ENCODE measurements around the gene SH3GLB1. TPM values are rescaled to one million over a fixed set of nuclear protein-coding genes. Genes with fewer than 3 reads are reported as not detected.
A peak's percentile ranks its signal among the peaks of the same experiment; 100 is the strongest.
"Not testable (repeated sequence)": the region's sequence is repeated elsewhere in the genome, so short reads cannot be mapped to it uniquely, and the experiment has no call there.

SH3GLB1 gene
- total RNA-seq = 100 to 1,000 TPM; 102 to 114 TPM
- 100 to 1,000 TPM in 4 of 6 donors, 10 to 100 TPM in 2; 92.7 to 112 (median 101) TPM for polyA plus RNA-seq (ENCODE audit: insufficient read length in 6 of 6)
- long read RNA-seq, donor 1, full-length matches to known transcripts = 23 of 58 reads
- long read RNA-seq, donor 1, partial matches to known transcripts = 29 of 58 reads
- long read RNA-seq, donor 1, other reads (novel, unspliced or antisense) = 6 of 58 reads
- long read RNA-seq, donor 2, full-length matches to known transcripts = 11 of 29 reads
- long read RNA-seq, donor 2, partial matches to known transcripts = 18 of 29 reads
- long read RNA-seq, donor 2, other reads (novel, unspliced or antisense) = 0 of 29 reads
- long read RNA-seq, donor 3, full-length matches to known transcripts = 22 of 22 reads
- long read RNA-seq, donor 3, partial matches to known transcripts = 0 of 22 reads
- long read RNA-seq, donor 3, other reads (novel, unspliced or antisense) = 0 of 22 reads
- long read RNA-seq, donor 4, full-length matches to known transcripts = 46 of 72 reads
- long read RNA-seq, donor 4, partial matches to known transcripts = 18 of 72 reads
- long read RNA-seq, donor 4, other reads (novel, unspliced or antisense) = 8 of 72 reads
- long read RNA-seq, donor 5, full-length matches to known transcripts = 15 of 23 reads
- long read RNA-seq, donor 5, partial matches to known transcripts = 8 of 23 reads
- long read RNA-seq, donor 5, other reads (novel, unspliced or antisense) = 0 of 23 reads
- long read RNA-seq, donor 6, full-length matches to known transcripts = 26 of 37 reads
- long read RNA-seq, donor 6, partial matches to known transcripts = 5 of 37 reads
- long read RNA-seq, donor 6, other reads (novel, unspliced or antisense) = 6 of 37 reads
- long read RNA-seq, donor 7, full-length matches to known transcripts = 9 of 9 reads
- long read RNA-seq, donor 7, partial matches to known transcripts = 0 of 9 reads
- long read RNA-seq, donor 7, other reads (novel, unspliced or antisense) = 0 of 9 reads
- long read RNA-seq, donor 8, full-length matches to known transcripts = 23 of 23 reads
- long read RNA-seq, donor 8, partial matches to known transcripts = 0 of 23 reads
- long read RNA-seq, donor 8, other reads (novel, unspliced or antisense) = 0 of 23 reads
- long read RNA-seq, donor 9 = 0 reads
- long read RNA-seq, donor 10, full-length matches to known transcripts = 45 of 58 reads
- long read RNA-seq, donor 10, partial matches to known transcripts = 9 of 58 reads
- long read RNA-seq, donor 10, other reads (novel, unspliced or antisense) = 4 of 58 reads
- long read RNA-seq, donor 11, full-length matches to known transcripts = 26 of 31 reads
- long read RNA-seq, donor 11, partial matches to known transcripts = 5 of 31 reads
- long read RNA-seq, donor 11, other reads (novel, unspliced or antisense) = 0 of 31 reads
- long read RNA-seq, donor 12, full-length matches to known transcripts = 22 of 22 reads
- long read RNA-seq, donor 12, partial matches to known transcripts = 0 of 22 reads
- long read RNA-seq, donor 12, other reads (novel, unspliced or antisense) = 0 of 22 reads

DNA sequence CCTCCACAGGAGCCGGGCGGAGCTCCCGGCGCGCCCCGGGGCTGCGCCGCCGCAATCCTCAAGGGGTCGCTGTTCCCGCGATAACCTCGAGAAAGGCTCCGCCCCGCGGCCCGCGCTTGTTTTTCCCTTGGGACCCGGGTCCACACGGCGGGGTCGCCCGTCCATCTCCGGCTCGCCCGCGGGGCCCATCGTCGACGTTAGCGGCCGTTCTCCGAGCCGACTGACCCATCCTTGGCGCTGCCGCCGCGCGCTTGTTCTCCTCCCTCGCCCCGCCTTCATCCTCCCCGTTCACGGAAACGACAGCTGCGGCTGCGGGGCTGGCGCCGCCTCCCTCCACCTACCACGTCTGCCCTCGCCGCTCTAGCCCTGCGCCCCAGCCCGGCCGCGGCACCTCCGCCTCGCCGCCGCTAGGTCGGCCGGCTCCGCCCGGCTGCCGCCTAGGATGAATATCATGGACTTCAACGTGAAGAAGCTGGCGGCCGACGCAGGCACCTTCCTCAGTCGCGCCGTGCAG lies at the start of gene SH3GLB1:
TSS of gene SH3GLB1 (plus strand) at position 119 of the 514 bp plus-strand sequence. CDS start at position 443, 324 bp downstream.
- TF ChIP-seq CTCF (IDR thresholded peaks at IDR 0.05) = peak; percentile 95 to 98
- ATAC-seq = peak; percentile 91
- no peaks in the 10 kb centered on the region for H3K9me3 ChIP-seq
- peak within 1 kb of the TSS; percentile 99 to 100 for H3K27ac ChIP-seq
- peak within 1 kb of the TSS; percentile 77 to 94 for H3K4me3 ChIP-seq
- intact Hi-C loops (cut with DNase I) = loop anchor here in 1 of 2 donors (5.0 kb wide), 1 partner anchor 208 kb away; the partner anchor contains the start of genes HS2ST1 and SELENOF
- peak; percentile 92 to 98 (median 93) for DNase-seq
- no peaks in the 10 kb centered on the region for H3K27me3 ChIP-seq
- peaks cover 11 to 50% of the 10 kb centered on the region in 2 donors for H3K4me1 ChIP-seq
- H3K36me3 ChIP-seq = no peaks in the 10 kb centered on the region

GRCh38 chr1:86658381-86658780 lies 46.0 kb upstream of the SH3GLB1 start:
- H3K4me1 ChIP-seq; H3K27ac ChIP-seq; H3K9me3 ChIP-seq; H3K36me3 ChIP-seq; intact Hi-C loops (cut with DNase I); ATAC-seq; H3K4me3 ChIP-seq; H3K27me3 ChIP-seq: not testable (repeated sequence)
- peak in 2 of 4 donors; percentile 13 to 48 for DNase-seq

GRCh38 chr1:86666368-86666767 lies 38.0 kb upstream of the SH3GLB1 start:
- intact Hi-C loops (cut with DNase I) = no loop called here
- no peak for DNase-seq
- no peak for ATAC-seq
- Histone ChIP-seq H3K4me1 (no peaks in the 10 kb centered on the region), H3K9me3 (peaks cover 0 to 7% of the 10 kb centered on the region in 2 donors), H3K36me3 (no peaks in the 10 kb centered on the region), H3K4me3 (no peak overlapping the region), H3K27me3 (no peaks in the 10 kb centered on the region), H3K27ac (no peak overlapping the region)
- no peak for TF ChIP-seq CTCF (IDR thresholded peaks at IDR 0.05)

- no peaks in the 10 kb centered on the region for H3K27me3 ChIP-seq
- no peak for ATAC-seq
- intact Hi-C loops (cut with DNase I) = no loop called here
These were observed 16.8 kb upstream of the SH3GLB1 start for GRCh38 chr1:86687595-86687994.

More at GRCh38 chr1:86687595-86687994, 16.8 kb upstream of the SH3GLB1 start:
- no peak overlapping the region for H3K4me3 ChIP-seq
- no peak for TF ChIP-seq CTCF (IDR thresholded peaks at IDR 0.05)
- DNase-seq = no peak
- no peaks in the 10 kb centered on the region for H3K4me1 ChIP-seq
- H3K36me3 ChIP-seq = no peaks in the 10 kb centered on the region
- H3K9me3 ChIP-seq = no peaks in the 10 kb centered on the region
- no peak overlapping the region for H3K27ac ChIP-seq
